K562 (cell line): Measurements from ENCODE around the gene SERTAD3. TPM values are rescaled to one million over a fixed set of nuclear protein-coding genes. Genes with fewer than 3 reads are reported as not detected.
A peak's percentile ranks its signal among the peaks of the same experiment; 100 is the strongest.

Experiments used
- BCLAF1 ChIP-seq, 2 experiments: fragments of 450-650 bp in 1 of 2; IDR thresholded peaks; 2 replicates each; pipeline ENCODE4 v1.6.1; 2011 to 2017; ENCODE audit warnings: low read depth in 2 of 2, antibody characterized with exemption in 1 of 2, borderline replicate concordance in 1 of 2, low read length in 1 of 2, mild to moderate bottlenecking in 1 of 2, mixed read lengths in 1 of 2; ENCODE audit not compliant: control insufficient read depth in 1 of 2
- ERF ChIP-seq: fragments of 450-650 bp; formaldehyde crosslinking; IDR thresholded peaks from 2 replicates; pipeline ENCODE4 v1.4.0; 2020; ENCODE audit warnings: mild to moderate bottlenecking, mixed read lengths
- FOS ChIP-seq: IDR thresholded peaks from 3 replicates; pipeline ENCODE4 v1.6.1; 2011; ENCODE audit not compliant: insufficient read length; ENCODE audit errors: extremely low read depth
- HMGXB4 ChIP-seq: sonication (generic); formaldehyde crosslinking; IDR thresholded peaks from 2 replicates; pipeline ENCODE4 v1.8.1; 2023; ENCODE audit warnings: mild to moderate bottlenecking, missing genetic modification reagents
- JUND ChIP-seq, 2 experiments: IDR thresholded peaks; 2 replicates in 1 of 2; 3 replicates in 1 of 2; pipeline ENCODE4 v1.6.1; 2011; ENCODE audit warnings: borderline replicate concordance in 2 of 2, low read depth in 2 of 2, low read length in 2 of 2, improper control_type of control experiment in 1 of 2, missing biosample characterization in 1 of 2, missing genetic modification characterization in 1 of 2, missing genetic modification reagents in 1 of 2
- NFIC ChIP-seq: fragments of 450-650 bp; IDR thresholded peaks from 2 replicates; pipeline ENCODE4 v1.6.1; 2017; ENCODE audit warnings: mild to moderate bottlenecking, inconsistent platforms
- NONO ChIP-seq, 2 experiments: fragments of 200-400 bp in 1 of 2; fragments of 450-650 bp in 1 of 2; formaldehyde crosslinking in 1 of 2; IDR thresholded peaks; 2 replicates each; pipeline ENCODE4 v1.6.1; 2017; ENCODE audit warnings: low read depth in 2 of 2, mild to moderate bottlenecking in 2 of 2, moderate library complexity in 2 of 2, low read length in 1 of 2
- PML ChIP-seq: IDR thresholded peaks from 2 replicates; pipeline ENCODE4 v1.6.1; 2012; ENCODE audit warnings: low read length, inconsistent platforms
- RBM25 ChIP-seq: fragments of 200-400 bp; formaldehyde crosslinking; IDR thresholded peaks from 2 replicates; pipeline ENCODE4 v1.6.1; 2018; ENCODE audit warnings: low read length, low read depth, moderate library complexity; ENCODE audit not compliant: severe bottlenecking
- SAP30 ChIP-seq: fragments of 200-600 bp; sonication (generic); IDR thresholded peaks from 2 replicates; pipeline ENCODE4 v1.6.1; 2012; ENCODE audit warnings: borderline replicate concordance, low read depth, mild to moderate bottlenecking, moderate library complexity, low read length, control low read depth, inconsistent platforms; ENCODE audit not compliant: insufficient read depth, poor library complexity, severe bottlenecking
- SIX5 ChIP-seq, 2 experiments: IDR thresholded peaks; 2 replicates each; pipeline ENCODE4 v1.6.1; 2011; ENCODE audit warnings: low read length in 2 of 2, borderline replicate concordance in 1 of 2, low read depth in 1 of 2, mild to moderate bottlenecking in 1 of 2, moderate library complexity in 1 of 2; ENCODE audit not compliant: insufficient read depth in 1 of 2
- TCF7 ChIP-seq: sonication (generic); IDR thresholded peaks from 2 replicates; pipeline ENCODE4 v1.6.1; 2016; ENCODE audit warnings: antibody characterized with exemption, borderline replicate concordance
- TRIM28 ChIP-seq: fragments of 450-650 bp; IDR thresholded peaks from 2 replicates; pipeline ENCODE4 v1.6.1; 2017
- ZNF3 ChIP-seq: fragments of 250-450 bp; sonication (Bioruptor Pico); IDR thresholded peaks from 2 replicates; pipeline ENCODE4 v1.5.0; 2021; ENCODE audit warnings: mild to moderate bottlenecking, moderate library complexity
- polyA plus RNA-seq, 8 experiments: library from polyadenylated mRNA; depleted of rRNA in 4 of 8; stranded (reverse) in 5 of 8; unstranded in 3 of 8; fragments of >200 nt; fragmentation: Nextera tagmentation in 2 of 8; fragmentation: Illumina TruSeq in 1 of 8; extraction: Ambion mirVana in 2 of 8; extraction: Trizol in 1 of 8; gene quantifications; 2 replicates each; pipeline versions ENCODE4 v1.2.1 to v1.2.3, GENCODE V29; 2011 to 2014; ENCODE audit warnings: inconsistent platforms in 1 of 8, missing spikeins in 1 of 8
- total RNA-seq, 7 experiments: library from RNA; depleted of rRNA in 6 of 7; stranded (reverse); fragments of >200 nt in 6 of 7; fragmentation: Illumina TruSeq in 2 of 7; extraction: Trizol in 2 of 7; gene quantifications; 2 replicates each; pipeline versions ENCODE4 v1.2.1 to v1.2.3, GENCODE V29; 2011 to 2021; ENCODE audit warnings: low replicate concordance in 1 of 7

Gene SERTAD3
- total and polyA plus RNA-seq, 9 of the 15 experiments (the other 6 are each of a cell fraction or from before 2014, with no cell fraction given), result 5.4 to 28.9 (median 17.5) TPM

GRCh38 chr19:40444000-40444824, at the start of gene SERTAD3 (continued):
- TF ChIP-seq BCLAF1 (IDR thresholded peaks at IDR 0.05; ENCODE audit: borderline replicate concordance in 1 of 2, control insufficient read depth in 1 of 2, low read depth in 2 of 2, low read length in 1 of 2) (no peak), SIX5 (IDR thresholded peaks at IDR 0.05; ENCODE audit: borderline replicate concordance in 1 of 2, insufficient read depth in 1 of 2, low read depth in 1 of 2, low read length in 2 of 2) (no peak), NFIC (peak; percentile 76), RBM25 (peak; percentile 99), JUND (IDR thresholded peaks at IDR 0.05; ENCODE audit: borderline replicate concordance, low read depth, low read length) (no peak; the same call in 1 of the 2 replicates), JUND (tag; IDR thresholded peaks at IDR 0.05; ENCODE audit: borderline replicate concordance, low read depth, low read length) (peak; percentile 33; the same call in 1 of the 3 replicates), TCF7 (no peak), SAP30 (peak; percentile 87), ZNF3 (no peak), TRIM28 (no peak), PML (peak; percentile 58; the same call in 1 of the 2 replicates), ERF (CRISPR knock-in tag) (no peak), FOS (peak; percentile 76), HMGXB4 (CRISPR knock-in tag) (no peak), NONO (IDR thresholded peaks at IDR 0.05; ENCODE audit: low read depth in 2 of 2, low read length in 1 of 2) (no peak)
